Measurements from ENCODE around the gene SIPA1L3. TPM values are rescaled to one million over a fixed set of nuclear protein-coding genes. Genes with fewer than 3 reads are reported as not detected.
A peak's percentile ranks its signal among the peaks of the same experiment; 100 is the strongest.

SIPA1L3 gene
- total and polyA plus RNA-seq, 2 of the 13 experiments (the other 11 are each of a cell fraction or from before 2014, with no cell fraction given): 5.5 to 7.7 TPM

DNA sequence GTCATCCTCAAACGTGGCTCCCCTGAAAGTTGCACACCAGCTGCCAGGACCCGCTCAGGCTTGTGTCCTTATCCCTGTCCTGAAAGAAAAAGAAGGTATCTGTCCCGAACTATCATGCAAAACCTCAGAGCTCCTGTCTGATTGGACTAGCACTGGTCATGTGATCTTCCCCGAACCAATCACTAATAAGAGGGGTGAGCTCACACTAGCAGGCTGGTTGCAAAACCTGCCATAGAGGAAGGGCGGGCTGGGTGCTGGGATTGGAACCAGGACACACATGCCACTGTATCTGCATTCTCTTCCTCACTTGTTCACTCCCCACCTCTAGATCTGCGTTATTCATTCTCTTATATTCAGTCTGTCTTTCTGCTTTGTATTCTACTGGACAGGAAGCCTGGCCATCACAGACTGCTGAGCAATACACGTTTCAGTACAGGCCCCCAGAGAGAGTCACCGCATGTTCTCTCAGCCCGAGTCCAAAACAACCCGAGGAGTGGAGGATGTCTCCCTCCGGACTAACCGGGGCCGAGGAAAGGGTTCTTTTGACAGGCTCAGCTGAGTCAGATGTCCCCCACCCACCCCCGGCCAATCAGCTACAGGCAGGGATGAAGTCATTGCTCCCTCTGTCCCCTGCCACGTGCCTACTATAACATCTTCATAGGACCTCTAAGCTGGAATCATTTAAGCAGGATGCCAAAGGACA is 97.7 kb downstream of the SIPA1L3 start (continued):
- TF ChIP-seq RXRA (CRISPR knock-in tag; IDR thresholded peaks at IDR 0.05): no peak
- TF ChIP-seq ZNF639 (CRISPR knock-in tag; conservative IDR thresholded peaks at IDR 0.05): no peak
- no peak for TF ChIP-seq CBFB (CRISPR knock-in tag; IDR thresholded peaks at IDR 0.05)
- TF ChIP-seq PAX8 (CRISPR knock-in tag; IDR thresholded peaks at IDR 0.05; ENCODE audit: borderline replicate concordance): no peak
- no peak for TF ChIP-seq POLR2G (IDR thresholded peaks at IDR 0.05; ENCODE audit: low read depth, low read length)
- TF ChIP-seq, protein P1, sequence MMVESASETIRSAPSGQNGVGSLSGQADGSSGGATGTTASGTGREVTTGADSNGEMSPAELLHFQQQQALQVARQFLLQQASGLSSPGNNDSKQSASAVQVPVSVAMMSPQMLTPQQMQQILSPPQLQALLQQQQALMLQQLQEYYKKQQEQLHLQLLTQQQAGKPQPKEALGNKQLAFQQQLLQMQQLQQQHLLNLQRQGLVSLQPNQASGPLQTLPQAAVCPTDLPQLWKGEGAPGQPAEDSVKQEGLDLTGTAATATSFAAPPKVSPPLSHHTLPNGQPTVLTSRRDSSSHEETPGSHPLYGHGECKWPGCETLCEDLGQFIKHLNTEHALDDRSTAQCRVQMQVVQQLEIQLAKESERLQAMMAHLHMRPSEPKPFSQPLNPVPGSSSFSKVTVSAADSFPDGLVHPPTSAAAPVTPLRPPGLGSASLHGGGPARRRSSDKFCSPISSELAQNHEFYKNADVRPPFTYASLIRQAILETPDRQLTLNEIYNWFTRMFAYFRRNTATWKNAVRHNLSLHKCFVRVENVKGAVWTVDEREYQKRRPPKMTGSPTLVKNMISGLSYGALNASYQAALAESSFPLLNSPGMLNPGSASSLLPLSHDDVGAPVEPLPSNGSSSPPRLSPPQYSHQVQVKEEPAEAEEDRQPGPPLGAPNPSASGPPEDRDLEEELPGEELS (CRISPR knock-in tag; IDR thresholded peaks at IDR 0.05): no peak
- TF ChIP-seq ATF4 (CRISPR knock-in tag; IDR thresholded peaks at IDR 0.05): no peak
- no peak for TF ChIP-seq PLSCR1 (CRISPR knock-in tag; IDR thresholded peaks at IDR 0.05; ENCODE audit: borderline replicate concordance)
- no peak for TF ChIP-seq YY1 (IDR thresholded peaks at IDR 0.05; ENCODE audit: insufficient read depth, insufficient replicate concordance, low read depth, low read length)
- no peak for TF ChIP-seq ZNF33B (CRISPR knock-in tag; IDR thresholded peaks at IDR 0.05)
- TF ChIP-seq ZNF766 (CRISPR knock-in tag; IDR thresholded peaks at IDR 0.05; ENCODE audit: borderline replicate concordance): no peak
- no peak for TF ChIP-seq ZNF607 (CRISPR knock-in tag; IDR thresholded peaks at IDR 0.05; ENCODE audit: borderline replicate concordance)
- TF ChIP-seq HES4 (CRISPR knock-in tag; IDR thresholded peaks at IDR 0.05; ENCODE audit: borderline replicate concordance): no peak
- TF ChIP-seq ZNF33A (CRISPR knock-in tag; IDR thresholded peaks at IDR 0.05; ENCODE audit: borderline replicate concordance): no peak
- peak; percentile 76 for TF ChIP-seq NFYB (CRISPR knock-in tag; IDR thresholded peaks at IDR 0.05)
- no peak for TF ChIP-seq ZNF703 (CRISPR knock-in tag; IDR thresholded peaks at IDR 0.05; ENCODE audit: borderline replicate concordance)
- TF ChIP-seq ISX (CRISPR knock-in tag; conservative IDR thresholded peaks at IDR 0.05): no peak
- peak; percentile 51 for TF ChIP-seq USF2 (IDR thresholded peaks at IDR 0.05; ENCODE audit: low read depth, low read length)
- TF ChIP-seq USF2 (CRISPR knock-in tag; IDR thresholded peaks at IDR 0.05; ENCODE audit: borderline replicate concordance): no peak; the same call in 1 of the 2 replicates
- TF ChIP-seq ATRX (CRISPR knock-in tag; IDR thresholded peaks at IDR 0.05; ENCODE audit: borderline replicate concordance): no peak
- no peak for TF ChIP-seq ZSCAN22 (CRISPR knock-in tag; IDR thresholded peaks at IDR 0.05)
